Smooth muscle cell (in vitro differentiated cells): ENCODE measurements around the gene TDRD7. TPM values are rescaled to one million over a fixed set of nuclear protein-coding genes. Genes with fewer than 3 reads are reported as not detected.

Source experiments
- DNase-seq: peaks from one replicate; lab custom pipeline; 2025; ENCODE audit not compliant: unreplicated experiment; lab: John Stamatoyannopoulos, UW
- H2AFZ ChIP-seq: fragments of 200-600 bp; sonication (generic); 2 replicates; pipeline ENCODE4 v1.6.0; 2016; ENCODE audit warnings: antibody characterized with exemption, low read depth, mild to moderate bottlenecking
- H3F3A ChIP-seq: fragments of 200-600 bp; sonication (generic); 2 replicates; pipeline ENCODE4 v1.6.0; 2017; ENCODE audit warnings: antibody characterized with exemption, low read depth
- H3K27ac ChIP-seq: fragments of 200-600 bp; sonication (generic); 2 replicates; pipeline ENCODE4 v1.5.1; 2016; ENCODE audit warnings: low read depth, mild to moderate bottlenecking
- H3K27me3 ChIP-seq: fragments of 200-600 bp; sonication (generic); 2 replicates; pipeline ENCODE4 v1.6.1; 2016; ENCODE audit warnings: low read depth, mild to moderate bottlenecking
- H3K36me3 ChIP-seq: fragments of 200-600 bp; sonication (generic); 2 replicates; pipeline ENCODE4 v1.5.1; 2016; ENCODE audit warnings: low read depth
- H3K4me1 ChIP-seq: fragments of 200-600 bp; sonication (generic); 2 replicates; pipeline ENCODE4 v1.5.1; 2016; ENCODE audit warnings: low read depth
- H3K4me2 ChIP-seq: fragments of 200-600 bp; sonication (generic); 2 replicates; pipeline ENCODE4 v1.6.0; 2016; ENCODE audit warnings: mild to moderate bottlenecking
- H3K4me3 ChIP-seq: fragments of 200-600 bp; sonication (generic); 2 replicates; pipeline ENCODE4 v1.5.1; 2016; ENCODE audit warnings: mild to moderate bottlenecking
- H3K79me2 ChIP-seq: fragments of 200-600 bp; sonication (generic); 2 replicates; pipeline ENCODE4 v1.6.0; 2016; ENCODE audit warnings: low read depth, mild to moderate bottlenecking
- H3K9ac ChIP-seq: fragments of 200-600 bp; sonication (generic); 2 replicates; pipeline ENCODE4 v1.6.0; 2016; ENCODE audit warnings: low read depth
- H3K9me3 ChIP-seq: fragments of 200-600 bp; sonication (generic); replicated peaks from 2 replicates; pipeline ENCODE4 v1.5.1; 2016; ENCODE audit warnings: low read depth
- H4K20me1 ChIP-seq: fragments of 200-600 bp; sonication (generic); 2 replicates; pipeline ENCODE4 v1.6.0; 2016; ENCODE audit warnings: low read depth
- WGBS: methylation state at CpG from one replicate; pipeline ENCODE4 v1.1.7; 2016; ENCODE audit warnings: low lambda C conversion rate; 5-methylcytosine and 5-hydroxymethylcytosine counted together
- polyA plus RNA-seq: library from polyadenylated mRNA; unstranded; fragments of >200 nt; fragmentation: Nextera tagmentation; extraction: Ambion mirVana; gene quantifications from 2 replicates; pipeline ENCODE4 v1.2.1, GENCODE V29; 2016
- total RNA-seq: library from RNA; depleted of rRNA; stranded (reverse); fragments of >200 nt; gene quantifications from 2 replicates; pipeline ENCODE4 v1.2.3, GENCODE V29; 2014
- TF ChIP-seq, protein P1 (sequence below): fragments of 200-600 bp; sonication (generic); IDR thresholded peaks from 2 replicates; pipeline ENCODE4 v1.5.1; 2017; ENCODE audit warnings: borderline replicate concordance, mild to moderate bottlenecking, antibody characterized with exemption; ENCODE audit not compliant: insufficient read depth, poor library complexity, severe bottlenecking

Gene TDRD7
- total and polyA plus RNA-seq, 2 experiments from 2014 or later: 1.5 to 3.4 TPM

GRCh38 chr9:97427885-97428284, 16.0 kb downstream of the TDRD7 start:
- H3K4me3 ChIP-seq: no peak overlapping the region
- no peaks in the 10 kb centered on the region for H3F3A ChIP-seq
- no peaks in the 10 kb centered on the region for H4K20me1 ChIP-seq
- H3K4me2 ChIP-seq: no peak overlapping the region
- H2AFZ ChIP-seq: no peak overlapping the region
- H3K79me2 ChIP-seq: no peaks in the 10 kb centered on the region
- TF ChIP-seq, protein P1, sequence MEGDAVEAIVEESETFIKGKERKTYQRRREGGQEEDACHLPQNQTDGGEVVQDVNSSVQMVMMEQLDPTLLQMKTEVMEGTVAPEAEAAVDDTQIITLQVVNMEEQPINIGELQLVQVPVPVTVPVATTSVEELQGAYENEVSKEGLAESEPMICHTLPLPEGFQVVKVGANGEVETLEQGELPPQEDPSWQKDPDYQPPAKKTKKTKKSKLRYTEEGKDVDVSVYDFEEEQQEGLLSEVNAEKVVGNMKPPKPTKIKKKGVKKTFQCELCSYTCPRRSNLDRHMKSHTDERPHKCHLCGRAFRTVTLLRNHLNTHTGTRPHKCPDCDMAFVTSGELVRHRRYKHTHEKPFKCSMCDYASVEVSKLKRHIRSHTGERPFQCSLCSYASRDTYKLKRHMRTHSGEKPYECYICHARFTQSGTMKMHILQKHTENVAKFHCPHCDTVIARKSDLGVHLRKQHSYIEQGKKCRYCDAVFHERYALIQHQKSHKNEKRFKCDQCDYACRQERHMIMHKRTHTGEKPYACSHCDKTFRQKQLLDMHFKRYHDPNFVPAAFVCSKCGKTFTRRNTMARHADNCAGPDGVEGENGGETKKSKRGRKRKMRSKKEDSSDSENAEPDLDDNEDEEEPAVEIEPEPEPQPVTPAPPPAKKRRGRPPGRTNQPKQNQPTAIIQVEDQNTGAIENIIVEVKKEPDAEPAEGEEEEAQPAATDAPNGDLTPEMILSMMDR: no peak
- H3K9ac ChIP-seq: no peak overlapping the region
- H3K36me3 ChIP-seq: no peaks in the 10 kb centered on the region
- no peak overlapping the region for H3K27ac ChIP-seq
- H3K4me1 ChIP-seq: no peaks in the 10 kb centered on the region
- WGBS: 91% methylated on average over 4 of the region's 4 CpGs
- DNase-seq: no peak
- H3K9me3 ChIP-seq: no peaks in the 10 kb centered on the region
- H3K27me3 ChIP-seq: no peaks in the 10 kb centered on the region

DNA sequence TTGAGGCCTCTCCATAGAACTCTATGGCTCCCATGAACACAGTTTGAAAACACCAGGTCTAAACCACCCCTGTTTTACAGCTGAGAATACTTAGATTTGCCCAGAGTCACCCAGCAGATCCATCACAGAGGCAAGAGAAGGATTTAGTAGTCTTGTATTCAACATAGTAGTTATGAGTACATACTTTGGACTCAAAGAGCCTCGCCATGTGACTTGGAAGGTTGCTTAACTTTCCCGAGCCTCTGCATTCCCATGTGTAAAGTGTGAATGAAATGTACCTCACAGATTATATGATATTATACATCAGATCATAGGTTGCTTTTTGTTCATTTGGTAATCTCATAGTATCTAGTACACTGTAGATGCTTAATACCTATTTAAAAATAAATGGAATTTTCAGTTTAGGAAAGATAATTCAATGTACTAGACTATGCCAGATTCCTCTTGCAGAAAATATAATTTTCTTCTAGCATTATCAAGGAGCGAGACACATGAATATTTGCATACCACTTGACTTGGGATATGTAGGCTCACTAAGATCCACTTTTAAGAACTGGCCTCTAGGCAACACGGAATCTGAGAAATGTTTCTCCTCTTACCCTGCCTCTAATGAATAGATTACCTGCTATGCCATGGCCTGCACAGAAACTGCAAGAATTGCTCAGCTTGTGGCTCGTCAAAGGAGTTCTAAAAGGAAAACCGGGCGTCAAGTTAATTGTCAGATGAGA, 18.6 kb downstream of the TDRD7 start:
- Histone ChIP-seq H3K27me3 (no peaks in the 10 kb centered on the region), H3K27ac (no peak overlapping the region), H3K4me1 (no peaks in the 10 kb centered on the region), H2AFZ (no peak overlapping the region), H3K9ac (no peak overlapping the region), H3K4me2 (no peak overlapping the region), H3K79me2 (no peaks in the 10 kb centered on the region), H3K4me3 (no peak overlapping the region), H4K20me1 (no peaks in the 10 kb centered on the region), H3K36me3 (no peaks in the 10 kb centered on the region), H3K9me3 (no peaks in the 10 kb centered on the region), H3F3A (no peaks in the 10 kb centered on the region)
- no peak for DNase-seq
- TF ChIP-seq, protein P1: no peak
- 92% methylated on average over 7 of the region's 7 CpGs for WGBS

DNA sequence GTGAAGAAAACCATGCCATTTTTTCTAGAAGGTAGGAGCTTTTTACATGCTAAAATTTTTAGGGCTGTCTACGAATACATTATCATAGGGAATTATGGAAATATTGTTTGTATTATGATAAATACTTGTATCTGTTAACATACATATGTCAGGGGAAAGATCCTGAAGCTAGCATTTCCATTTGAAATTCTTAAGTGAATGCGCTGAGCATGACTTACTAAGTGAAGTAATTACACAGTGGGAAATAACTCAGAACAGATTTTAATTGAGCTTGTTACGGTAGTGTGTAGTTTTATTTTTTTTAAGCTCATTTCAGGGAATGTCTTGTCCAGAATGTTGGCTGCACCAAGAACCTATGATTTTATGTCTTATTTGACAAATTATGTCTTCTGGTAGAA, 19.1 kb downstream of the TDRD7 start:
- H3K4me2 ChIP-seq: no peak overlapping the region
- H3K9ac ChIP-seq: no peak overlapping the region
- H3K79me2 ChIP-seq: no peaks in the 10 kb centered on the region
- H2AFZ ChIP-seq: no peak overlapping the region
- no peak overlapping the region for H3K27ac ChIP-seq
- no peaks in the 10 kb centered on the region for H3F3A ChIP-seq
- H3K4me1 ChIP-seq: no peaks in the 10 kb centered on the region
- H3K9me3 ChIP-seq: no peaks in the 10 kb centered on the region
- H4K20me1 ChIP-seq: no peaks in the 10 kb centered on the region
- no peak overlapping the region for H3K4me3 ChIP-seq
- 94% methylated on average over 3 of the region's 3 CpGs for WGBS
- DNase-seq: no peak
- TF ChIP-seq, protein P1: no peak
- H3K36me3 ChIP-seq: no peaks in the 10 kb centered on the region
- no peaks in the 10 kb centered on the region for H3K27me3 ChIP-seq
